Caco-2 (cell line): ENCODE data around the gene AUTS2. TPM values are rescaled to one million over a fixed set of nuclear protein-coding genes. Genes with fewer than 3 reads are reported as not detected.

Experiments used
- BruUV-seq: library from RNA; stranded (reverse); fragments of 400-500 nt; replicated peaks from 2 replicates; lab custom pipeline; 2021; lab: Mats Ljungman, UMichigan
- CTCF ChIA-PET: fragments of 300-600 bp; sonication (Branson Sonifier 250); formaldehyde crosslinking; loops from one replicate; lab custom pipeline; 2022; ENCODE audit warnings: antibody characterized with exemption; lab: Charles Lee
- POLR2A ChIA-PET: fragments of 300-600 bp; sonication (Branson Sonifier 250); formaldehyde crosslinking; loops from one replicate; lab custom pipeline; 2022; ENCODE audit warnings: antibody characterized with exemption; lab: Charles Lee
- DNase-seq, 2 experiments: peaks; one replicate each; pipeline versions ENCODE4 v3.0.0 to v3.0.0-alpha.2; 2020 to 2022
- H3K27me3 ChIP-seq: replicated peaks from 2 replicates; pipeline ENCODE4 v1.6.0; 2011; ENCODE audit warnings: low read length; ENCODE audit not compliant: control insufficient read depth, insufficient read depth
- H3K36me3 ChIP-seq: 2 replicates; pipeline ENCODE4 v1.5.1; 2011; ENCODE audit warnings: low read length; ENCODE audit not compliant: control insufficient read depth, insufficient read depth
- H3K4me1 ChIP-seq: fragments of 250-450 bp; sonication (Bioruptor Pico); 2 replicates; pipeline ENCODE4 v1.5.1; 2020; ENCODE audit warnings: mild to moderate bottlenecking
- H3K4me3 ChIP-seq: 2 replicates; pipeline ENCODE4 v1.5.1; 2011; ENCODE audit warnings: low read depth, mild to moderate bottlenecking, control low read depth, low read length
- H3K9me3 ChIP-seq: fragments of 250-450 bp; sonication (Bioruptor Pico); 2 replicates; pipeline ENCODE4 v1.5.1; 2020; ENCODE audit warnings: mild to moderate bottlenecking, moderate library complexity
- H3K27ac Mint-ChIP-seq: one replicate; pipeline ENCODE4 v1.8.0; 2022; ENCODE audit warnings: mixed read lengths; ENCODE audit not compliant: unreplicated experiment
- H3K27me3 Mint-ChIP-seq: one replicate; pipeline ENCODE4 v1.8.0; 2022; ENCODE audit warnings: mixed read lengths; ENCODE audit not compliant: insufficient read depth, unreplicated experiment
- H3K36me3 Mint-ChIP-seq: one replicate; pipeline ENCODE4 v1.8.0; 2022; ENCODE audit warnings: mild to moderate bottlenecking, mixed read lengths; ENCODE audit not compliant: insufficient read depth, unreplicated experiment
- H3K4me1 Mint-ChIP-seq: one replicate; pipeline ENCODE4 v1.8.0; 2022; ENCODE audit warnings: low read depth, mixed read lengths; ENCODE audit not compliant: unreplicated experiment
- H3K4me3 Mint-ChIP-seq: one replicate; pipeline ENCODE4 v1.8.0; 2022; ENCODE audit warnings: mild to moderate bottlenecking, moderate library complexity, mixed read lengths; ENCODE audit not compliant: unreplicated experiment
- H3K9me3 Mint-ChIP-seq: one replicate; pipeline ENCODE4 v1.8.0; 2022; ENCODE audit warnings: mixed read lengths; ENCODE audit not compliant: unreplicated experiment
- CTCF ChIP-seq, 2 experiments: fragments of 200-600 bp in 1 of 2; IDR thresholded peaks; 1 replicate in 1 of 2; 2 replicates in 1 of 2; pipeline versions ENCODE4 v1.5.1 to v1.8.0; 2011 to 2022; ENCODE audit warnings: antibody characterized with exemption in 1 of 2, control low read depth in 1 of 2, inconsistent platforms in 1 of 2, low read depth in 1 of 2, low read length in 1 of 2, mild to moderate bottlenecking in 1 of 2, moderate library complexity in 1 of 2; ENCODE audit not compliant: insufficient read depth in 1 of 2, severe bottlenecking in 1 of 2, unreplicated experiment in 1 of 2
- intact Hi-C: fragments of 100-400 bp; cut with micrococcal nuclease; formaldehyde crosslinking; loops from one replicate; pipeline ENCODE4 v1.10.0; 2022; ENCODE audit not compliant: unreplicated experiment
- total RNA-seq: library from RNA; stranded (reverse); gene quantifications from 2 replicates; pipeline ENCODE4 v1.2.3, GENCODE V29; 2022

The AUTS2 gene
- total RNA-seq, 1 experiment from 2014 or later: 37.1 TPM

DNA sequence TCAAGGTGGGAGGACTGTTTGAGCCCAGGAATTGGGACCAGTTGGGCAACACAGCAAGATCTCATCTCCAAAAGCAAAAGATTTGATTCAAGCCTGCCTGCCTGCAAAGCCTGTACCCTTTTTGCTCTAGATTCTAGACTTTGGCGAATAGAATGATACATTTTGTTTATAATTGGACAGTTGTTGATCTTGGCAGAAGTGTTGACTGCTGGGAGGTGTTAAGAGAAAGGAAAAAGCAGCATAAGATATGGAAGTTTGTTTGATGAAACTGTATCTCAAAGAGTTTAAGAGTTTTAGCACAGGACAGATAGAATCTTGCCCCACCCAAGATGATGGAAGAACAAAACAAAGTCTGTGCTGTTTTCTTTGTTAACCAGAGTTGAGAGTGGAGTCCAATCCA is 224.1 kb downstream of the AUTS2 start:
- Mint-ChIP-seq H3K4me1 (peaks cover 3% of the 10 kb centered on the region), H3K27me3 (no peaks in the 10 kb centered on the region), H3K27ac (no peak overlapping the region), H3K4me3 (no peak overlapping the region), H3K9me3 (peaks cover 10% of the 10 kb centered on the region), H3K36me3 (no peaks in the 10 kb centered on the region)
- ChIA-PET POLR2A (no interaction called here), CTCF (no interaction called here)
- no peak for TF ChIP-seq CTCF (IDR thresholded peaks at IDR 0.05; ENCODE audit: insufficient read depth in 1 of 2, low read depth in 1 of 2, low read length in 1 of 2, severe bottlenecking in 1 of 2, unreplicated experiment in 1 of 2)
- Histone ChIP-seq H3K36me3 (no peaks in the 10 kb centered on the region), H3K27me3 (no peaks in the 10 kb centered on the region), H3K4me3 (no peak overlapping the region), H3K9me3 (no peaks in the 10 kb centered on the region), H3K4me1 (peaks cover 6% of the 10 kb centered on the region)
- intact Hi-C loops: loop anchor here (10.0 kb wide), 1 partner anchor 278 kb away; no protein-coding TSS in a partner anchor
- BruUV-seq: no TSS peak
- DNase-seq: no peak

DNA sequence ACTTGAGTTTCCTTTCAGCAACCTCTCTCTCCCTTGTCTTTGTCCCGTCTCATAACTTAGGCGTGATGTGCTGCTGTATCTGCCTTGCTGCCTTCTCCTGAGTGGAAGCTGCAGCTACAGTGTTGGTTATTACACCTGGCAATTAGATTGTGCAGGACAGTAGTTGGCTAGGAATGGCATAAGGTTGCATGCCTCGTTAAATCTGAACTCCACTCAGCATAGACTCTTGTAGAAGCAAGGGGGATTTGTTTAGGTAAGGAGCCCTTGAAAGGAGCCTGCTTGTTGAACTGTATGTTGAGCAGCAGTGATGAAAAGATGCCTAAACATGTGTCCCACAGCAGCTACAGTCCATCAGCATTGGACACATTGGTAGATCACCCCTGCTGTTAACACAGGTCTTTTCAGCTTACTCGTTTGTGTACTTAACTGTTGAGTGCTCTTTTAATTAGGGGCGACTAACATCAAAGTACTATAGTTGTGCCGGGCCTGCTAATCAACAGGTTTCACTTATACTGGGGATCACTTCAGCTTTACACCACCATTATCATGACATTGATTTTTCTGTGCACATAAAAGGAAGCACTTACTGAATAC is 225.0 kb downstream of the AUTS2 start:
- no TSS peak for BruUV-seq
- Mint-ChIP-seq H3K4me1 (no peaks in the 10 kb centered on the region), H3K36me3 (no peaks in the 10 kb centered on the region), H3K27ac (no peak overlapping the region), H3K27me3 (no peaks in the 10 kb centered on the region), H3K9me3 (peaks cover 10% of the 10 kb centered on the region), H3K4me3 (no peak overlapping the region)
- Histone ChIP-seq H3K36me3 (no peaks in the 10 kb centered on the region), H3K4me3 (no peak overlapping the region), H3K27me3 (no peaks in the 10 kb centered on the region), H3K4me1 (no peaks in the 10 kb centered on the region), H3K9me3 (no peaks in the 10 kb centered on the region)
- intact Hi-C loops: loop anchor here (10.0 kb wide), 1 partner anchor 278 kb away; no protein-coding TSS in a partner anchor
- no peak for DNase-seq
- ChIA-PET POLR2A (interaction anchor here (0.7 kb wide), 1 partner anchor 1746 kb away, joined by 3 read pairs; no protein-coding TSS in a partner anchor), CTCF (no interaction called here)
- TF ChIP-seq CTCF (IDR thresholded peaks at IDR 0.05; ENCODE audit: insufficient read depth in 1 of 2, low read depth in 1 of 2, low read length in 1 of 2, severe bottlenecking in 1 of 2, unreplicated experiment in 1 of 2): no peak

- BruUV-seq: no TSS peak
- POLR2A ChIA-PET: no interaction called here
Measured at GRCh38 chr7:69825113-69825972, 227.1 kb downstream of the AUTS2 start.

More at GRCh38 chr7:69825113-69825972, 227.1 kb downstream of the AUTS2 start:
- Histone ChIP-seq H3K9me3 (no peaks in the 10 kb centered on the region), H3K4me1 (no peaks in the 10 kb centered on the region), H3K27me3 (no peaks in the 10 kb centered on the region), H3K36me3 (no peaks in the 10 kb centered on the region), H3K4me3 (no peak overlapping the region)
- TF ChIP-seq CTCF (IDR thresholded peaks at IDR 0.05; ENCODE audit: insufficient read depth in 1 of 2, low read depth in 1 of 2, low read length in 1 of 2, severe bottlenecking in 1 of 2, unreplicated experiment in 1 of 2): no peak
- Mint-ChIP-seq H3K4me3 (no peak overlapping the region), H3K27me3 (peaks cover 3% of the 10 kb centered on the region), H3K9me3 (peaks cover 10% of the 10 kb centered on the region), H3K27ac (no peak overlapping the region), H3K36me3 (no peaks in the 10 kb centered on the region), H3K4me1 (no peaks in the 10 kb centered on the region)
- CTCF ChIA-PET: no interaction called here
- DNase-seq: no peak
- intact Hi-C loops: loop anchor here (10.0 kb wide), 1 partner anchor 281 kb away; no protein-coding TSS in a partner anchor
